ENCODE data around the gene NPEPPS. TPM values are rescaled to one million over a fixed set of nuclear protein-coding genes. Genes with fewer than 3 reads are reported as not detected.

The NPEPPS gene
- total and polyA plus RNA-seq, 2 of the 8 experiments (the other 6 are each of a cell fraction or from before 2014, with no cell fraction given): 53.6 to 118 TPM

DNA sequence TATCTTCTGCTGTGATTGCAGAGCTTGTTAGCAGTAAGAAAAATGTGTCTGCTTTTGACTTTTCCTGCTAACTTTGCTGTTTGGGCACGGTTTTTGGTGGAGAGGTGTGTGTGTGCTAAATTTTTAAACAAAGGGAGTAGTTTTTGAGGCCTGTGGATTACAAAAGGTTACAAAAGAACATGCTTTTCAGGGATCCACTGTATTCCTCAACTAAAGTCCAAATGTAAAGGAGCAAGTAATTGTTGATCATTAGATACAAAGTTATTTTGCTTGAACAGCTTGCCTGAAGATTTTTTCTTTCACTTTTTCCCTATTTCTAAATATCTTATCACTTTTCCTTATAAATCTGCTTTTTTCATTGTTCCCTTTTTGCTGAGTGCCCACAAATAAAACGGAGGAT is 120.8 kb downstream of the NPEPPS start (continued):
- TF ChIP-seq CTCF (IDR thresholded peaks at IDR 0.05; ENCODE audit: control extremely low read depth in 1 of 3, insufficient read depth in 1 of 3, low read depth in 1 of 3, low read length in 3 of 3) (no peak), FOSL1 (IDR thresholded peaks at IDR 0.05; ENCODE audit: insufficient read depth, low read depth, low read length) (no peak), JUN (IDR thresholded peaks at IDR 0.05; ENCODE audit: low read depth, low read length) (no peak), SP2 (IDR thresholded peaks at IDR 0.05; ENCODE audit: low read length) (no peak)
- TF ChIP-seq, protein P1, sequence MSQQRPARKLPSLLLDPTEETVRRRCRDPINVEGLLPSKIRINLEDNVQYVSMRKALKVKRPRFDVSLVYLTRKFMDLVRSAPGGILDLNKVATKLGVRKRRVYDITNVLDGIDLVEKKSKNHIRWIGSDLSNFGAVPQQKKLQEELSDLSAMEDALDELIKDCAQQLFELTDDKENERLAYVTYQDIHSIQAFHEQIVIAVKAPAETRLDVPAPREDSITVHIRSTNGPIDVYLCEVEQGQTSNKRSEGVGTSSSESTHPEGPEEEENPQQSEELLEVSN (IDR thresholded peaks at IDR 0.05): no peak
- TF ChIP-seq, protein P2, sequence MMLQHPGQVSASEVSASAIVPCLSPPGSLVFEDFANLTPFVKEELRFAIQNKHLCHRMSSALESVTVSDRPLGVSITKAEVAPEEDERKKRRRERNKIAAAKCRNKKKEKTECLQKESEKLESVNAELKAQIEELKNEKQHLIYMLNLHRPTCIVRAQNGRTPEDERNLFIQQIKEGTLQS (IDR thresholded peaks at IDR 0.05; ENCODE audit: insufficient read depth, low read depth, low read length): no peak

All from H1 (cell line).